ENCODE data around the gene DDTL.
"Not testable (repeated sequence)": the region's sequence is repeated elsewhere in the genome, so short reads cannot be mapped to it uniquely, and the experiment has no call there.

DNA sequence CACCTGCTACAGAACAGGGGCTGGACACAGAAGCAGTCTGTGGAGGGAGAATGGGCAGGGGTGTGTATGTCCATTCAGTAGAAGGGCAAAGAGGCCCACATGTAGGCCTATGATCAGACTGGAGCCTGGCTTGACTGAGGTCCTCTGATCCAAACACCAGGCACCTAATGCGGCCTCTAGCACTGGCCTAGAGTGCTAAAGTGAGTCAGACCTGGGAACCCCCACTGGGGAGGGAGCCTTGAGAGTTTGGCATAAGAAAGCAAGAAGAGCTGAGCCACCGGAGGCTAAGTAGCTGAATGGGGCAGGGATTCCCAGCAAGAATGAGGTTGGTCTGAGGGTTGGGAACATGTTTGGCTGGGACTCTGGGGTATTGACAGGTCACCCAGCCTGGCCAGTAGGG is 15.3 kb upstream of the DDTL start:
- TF ChIP-seq, protein P1, sequence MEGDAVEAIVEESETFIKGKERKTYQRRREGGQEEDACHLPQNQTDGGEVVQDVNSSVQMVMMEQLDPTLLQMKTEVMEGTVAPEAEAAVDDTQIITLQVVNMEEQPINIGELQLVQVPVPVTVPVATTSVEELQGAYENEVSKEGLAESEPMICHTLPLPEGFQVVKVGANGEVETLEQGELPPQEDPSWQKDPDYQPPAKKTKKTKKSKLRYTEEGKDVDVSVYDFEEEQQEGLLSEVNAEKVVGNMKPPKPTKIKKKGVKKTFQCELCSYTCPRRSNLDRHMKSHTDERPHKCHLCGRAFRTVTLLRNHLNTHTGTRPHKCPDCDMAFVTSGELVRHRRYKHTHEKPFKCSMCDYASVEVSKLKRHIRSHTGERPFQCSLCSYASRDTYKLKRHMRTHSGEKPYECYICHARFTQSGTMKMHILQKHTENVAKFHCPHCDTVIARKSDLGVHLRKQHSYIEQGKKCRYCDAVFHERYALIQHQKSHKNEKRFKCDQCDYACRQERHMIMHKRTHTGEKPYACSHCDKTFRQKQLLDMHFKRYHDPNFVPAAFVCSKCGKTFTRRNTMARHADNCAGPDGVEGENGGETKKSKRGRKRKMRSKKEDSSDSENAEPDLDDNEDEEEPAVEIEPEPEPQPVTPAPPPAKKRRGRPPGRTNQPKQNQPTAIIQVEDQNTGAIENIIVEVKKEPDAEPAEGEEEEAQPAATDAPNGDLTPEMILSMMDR (conservative IDR thresholded peaks at IDR 0.05; ENCODE audit: low read length) = not testable (repeated sequence)
- TF ChIP-seq EZH2phosphoT487 (IDR thresholded peaks at IDR 0.05; ENCODE audit: borderline replicate concordance) = not testable (repeated sequence)

All from Loucy (cell line).